Peyer's patch (tissue), 4 donors: Measurements from ENCODE around the gene ATXN1. TPM values are rescaled to one million over a fixed set of nuclear protein-coding genes. Genes with fewer than 3 reads are reported as not detected.
A peak's percentile ranks its signal among the peaks of the same experiment; 100 is the strongest.

Experiments
- DNase-seq, 3 donors: peaks; one replicate each; pipeline ENCODE4 v3.0.0-alpha.2; 2017 to 2019
- H3K27ac ChIP-seq, 4 donors: fragments of 200-600 bp; sonication (generic); one replicate each; pipeline ENCODE4 v1.5.1; 2016 to 2019
- H3K27me3 ChIP-seq, 2 donors: fragments of 200-600 bp; sonication (generic); one replicate each; pipeline ENCODE4 v1.5.1; 2019
- H3K36me3 ChIP-seq, 3 donors: fragments of 200-600 bp; sonication (generic); one replicate each; pipeline ENCODE4 v1.5.1; 2016 to 2019
- H3K4me1 ChIP-seq, 4 donors: fragments of 200-600 bp; sonication (generic); one replicate each; pipeline ENCODE4 v1.5.1; 2016 to 2019
- H3K4me3 ChIP-seq, 4 donors: fragments of 200-600 bp; sonication (generic); 1 replicate in 3 of 4; 2 replicates in 1 of 4; pipeline ENCODE4 v1.5.1; 2016 to 2019; ENCODE audit warnings: mild to moderate bottlenecking in 1 of 4
- H3K9me3 ChIP-seq, 4 donors: fragments of 200-600 bp; sonication (generic); one replicate each; pipeline ENCODE4 v1.5.1; 2016 to 2019; ENCODE audit warnings: mild to moderate bottlenecking in 1 of 4
- CTCF ChIP-seq, 6 experiments: fragments of 450-650 bp in 4 of 6; fragments of 200-600 bp in 2 of 6; sonication (generic) in 1 of 6; IDR thresholded peaks; one replicate each; pipeline ENCODE4 v1.5.1; 2017 to 2019; ENCODE audit warnings: antibody characterized with exemption in 6 of 6, mild to moderate bottlenecking in 3 of 6, moderate library complexity in 1 of 6
- POLR2A ChIP-seq, 2 donors: fragments of 450-650 bp; IDR thresholded peaks; one replicate each; pipeline ENCODE4 v1.5.1; 2017; ENCODE audit warnings: antibody characterized with exemption in 2 of 2, mild to moderate bottlenecking in 2 of 2, moderate library complexity in 2 of 2
- total RNA-seq, 4 donors: library from RNA; depleted of rRNA; stranded (reverse); fragments of >200 nt; gene quantifications; one replicate each; pipeline ENCODE4 v1.1.0, GENCODE V29; 2016

Gene ATXN1
- total RNA-seq, 4 donors from 2014 or later: 34.7 to 48.5 (median 43.1) TPM

DNA sequence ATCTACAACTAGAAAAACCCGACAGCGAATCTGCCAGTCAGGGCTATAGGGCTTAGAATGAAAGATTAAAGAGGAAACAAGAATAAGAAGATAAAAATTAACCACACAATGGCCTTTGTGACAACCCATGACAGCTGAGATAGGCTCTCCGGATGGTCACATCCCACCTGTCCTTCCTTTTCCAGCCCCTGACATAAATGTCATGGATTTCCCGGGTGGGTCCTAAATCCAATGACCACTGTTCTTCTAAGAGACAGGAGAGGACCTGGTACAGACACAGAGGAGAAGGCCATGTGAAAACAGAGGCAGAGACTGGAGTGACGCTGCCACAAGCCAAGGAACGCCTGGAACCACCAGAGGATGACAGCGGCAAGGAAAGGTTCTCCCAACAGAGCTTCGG lies 41.8 kb downstream of the ATXN1 start:
- H3K27me3 ChIP-seq: no peaks in the 10 kb centered on the region
- no peak for DNase-seq
- H3K36me3 ChIP-seq: no peaks in the 10 kb centered on the region
- no peaks in the 10 kb centered on the region for H3K9me3 ChIP-seq
- no peak overlapping the region for H3K4me3 ChIP-seq
- TF ChIP-seq POLR2A (IDR thresholded peaks at IDR 0.05) (no peak), CTCF (IDR thresholded peaks at IDR 0.05) (no peak)
- peaks cover 0 to 30% (median 0%) of the 10 kb centered on the region in 4 donors for H3K4me1 ChIP-seq
- H3K27ac ChIP-seq: no peak overlapping the region

DNA sequence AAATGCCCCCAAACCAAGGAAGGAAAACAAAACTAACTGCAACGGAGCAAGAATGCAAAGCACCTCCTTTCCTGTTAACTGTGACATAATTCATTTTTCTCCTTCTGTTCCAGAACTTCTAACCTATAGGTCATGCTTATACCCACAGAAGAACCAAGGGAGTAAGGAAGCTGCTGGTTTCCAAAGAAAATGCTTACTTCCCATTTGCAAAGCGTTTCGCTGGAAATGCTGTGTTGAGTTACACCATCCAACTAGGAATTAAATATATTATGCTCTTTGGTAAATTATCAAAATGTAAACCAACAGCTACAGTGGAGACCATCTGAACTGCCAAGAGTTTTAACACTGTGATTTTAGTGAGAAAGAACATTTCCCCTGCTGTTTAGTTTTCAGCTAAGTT lies 42.9 kb downstream of the ATXN1 start:
- no peak overlapping the region for H3K27ac ChIP-seq
- no peak for DNase-seq
- no peak overlapping the region for H3K4me3 ChIP-seq
- TF ChIP-seq POLR2A (IDR thresholded peaks at IDR 0.05) (no peak), CTCF (IDR thresholded peaks at IDR 0.05) (no peak)
- no peaks in the 10 kb centered on the region for H3K36me3 ChIP-seq
- H3K9me3 ChIP-seq: no peaks in the 10 kb centered on the region
- H3K4me1 ChIP-seq: peaks cover 0 to 19% (median 2%) of the 10 kb centered on the region in 4 donors
- no peaks in the 10 kb centered on the region for H3K27me3 ChIP-seq

DNA sequence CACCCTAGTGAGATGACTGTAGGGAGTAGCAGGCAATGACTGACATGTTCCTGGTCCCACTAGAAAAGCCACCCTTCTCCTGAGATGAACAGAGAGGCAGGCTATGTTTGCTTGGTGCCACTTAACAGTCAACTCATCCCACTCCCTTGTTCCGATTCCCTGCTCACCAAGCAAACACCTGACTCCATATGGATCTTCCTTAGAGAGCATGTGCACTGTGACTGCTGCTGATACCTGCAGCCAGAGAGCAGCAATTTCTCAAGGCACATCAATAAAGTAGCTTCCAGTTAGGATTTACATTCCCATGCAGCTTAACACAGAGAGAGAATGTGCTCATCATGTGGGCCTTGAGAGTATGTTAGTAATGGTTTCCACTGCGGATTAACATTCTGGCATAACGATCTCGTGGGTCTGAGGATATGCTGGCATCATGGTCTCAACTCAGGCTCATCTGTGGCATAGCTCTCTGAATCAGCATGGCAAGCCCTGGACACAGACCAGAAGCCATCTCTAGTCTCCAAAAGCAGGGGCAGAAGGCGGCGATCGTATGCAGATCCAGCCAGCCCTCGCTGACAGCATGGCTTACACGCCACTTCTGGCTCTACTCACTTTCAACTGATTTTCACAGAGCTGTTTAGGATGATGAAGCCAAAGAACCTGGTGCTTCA lies 43.9 kb downstream of the ATXN1 start:
- Histone ChIP-seq H3K27ac (no peak overlapping the region), H3K4me3 (no peak overlapping the region), H3K4me1 (peaks cover 0 to 18% (median 2%) of the 10 kb centered on the region in 4 donors), H3K9me3 (no peaks in the 10 kb centered on the region), H3K36me3 (no peaks in the 10 kb centered on the region), H3K27me3 (no peaks in the 10 kb centered on the region)
- no peak for DNase-seq
- TF ChIP-seq CTCF (IDR thresholded peaks at IDR 0.05) (no peak), POLR2A (IDR thresholded peaks at IDR 0.05) (no peak)

DNA sequence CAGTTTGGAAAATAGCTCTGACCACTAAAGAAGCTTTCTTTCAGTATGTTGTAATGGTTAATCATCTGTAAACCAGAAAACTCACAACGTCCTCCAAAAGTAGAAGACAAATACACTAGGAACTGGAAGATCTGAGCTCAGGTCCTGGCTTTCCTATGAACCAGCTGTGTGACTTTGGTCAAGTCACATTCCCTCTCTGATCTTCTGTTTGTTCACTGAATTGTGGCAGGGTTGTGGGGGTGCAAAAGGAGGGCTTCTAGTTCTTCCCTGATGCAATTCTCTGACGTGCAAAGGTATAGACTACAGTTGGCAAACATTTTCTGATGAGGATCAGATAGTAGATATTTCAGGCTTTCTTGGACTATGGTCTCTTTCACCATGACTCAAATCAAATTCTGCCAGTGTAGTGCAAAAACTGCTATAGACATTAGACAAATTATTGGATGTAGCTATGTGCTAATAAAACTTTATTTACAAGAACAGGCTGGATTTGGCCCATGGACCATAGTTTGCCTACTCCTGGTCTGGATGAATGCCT lies 44.9 kb downstream of the ATXN1 start:
- Histone ChIP-seq H3K27me3 (no peaks in the 10 kb centered on the region), H3K27ac (no peak overlapping the region), H3K9me3 (no peaks in the 10 kb centered on the region), H3K4me3 (no peak overlapping the region), H3K4me1 (peaks cover 0 to 17% (median 4%) of the 10 kb centered on the region in 4 donors), H3K36me3 (no peaks in the 10 kb centered on the region)
- TF ChIP-seq POLR2A (IDR thresholded peaks at IDR 0.05): no peak
- DNase-seq: no peak

DNA sequence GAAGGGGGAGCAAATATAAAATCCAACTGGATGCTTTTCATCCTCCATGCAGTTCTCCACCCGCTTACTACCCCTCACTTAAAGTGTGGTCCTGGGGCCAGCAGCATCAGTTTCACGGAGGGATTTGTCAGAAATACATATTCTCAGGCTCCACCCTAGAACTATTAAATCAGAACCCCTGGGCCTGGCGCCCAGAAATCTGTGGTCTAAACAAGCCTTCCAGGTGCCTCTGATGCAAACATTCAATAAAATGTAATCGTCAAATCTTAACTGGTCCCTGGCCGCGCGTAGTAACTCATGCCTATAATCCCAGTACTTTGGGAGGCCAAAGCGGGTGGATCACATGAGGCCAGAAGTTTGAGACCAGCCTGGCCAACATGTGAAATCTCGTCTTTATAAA lies 47.7 kb downstream of the ATXN1 start:
- TF ChIP-seq CTCF (IDR thresholded peaks at IDR 0.05) (no peak), POLR2A (IDR thresholded peaks at IDR 0.05) (no peak)
- Histone ChIP-seq H3K9me3 (no peaks in the 10 kb centered on the region), H3K4me3 (no peak overlapping the region), H3K36me3 (no peaks in the 10 kb centered on the region), H3K4me1 (peaks cover 0 to 11% (median 4%) of the 10 kb centered on the region in 4 donors), H3K27me3 (no peaks in the 10 kb centered on the region), H3K27ac (peak overlapping the region in 3 of 4 donors; percentile 50 to 69 (median 63))
- DNase-seq: no peak

DNA sequence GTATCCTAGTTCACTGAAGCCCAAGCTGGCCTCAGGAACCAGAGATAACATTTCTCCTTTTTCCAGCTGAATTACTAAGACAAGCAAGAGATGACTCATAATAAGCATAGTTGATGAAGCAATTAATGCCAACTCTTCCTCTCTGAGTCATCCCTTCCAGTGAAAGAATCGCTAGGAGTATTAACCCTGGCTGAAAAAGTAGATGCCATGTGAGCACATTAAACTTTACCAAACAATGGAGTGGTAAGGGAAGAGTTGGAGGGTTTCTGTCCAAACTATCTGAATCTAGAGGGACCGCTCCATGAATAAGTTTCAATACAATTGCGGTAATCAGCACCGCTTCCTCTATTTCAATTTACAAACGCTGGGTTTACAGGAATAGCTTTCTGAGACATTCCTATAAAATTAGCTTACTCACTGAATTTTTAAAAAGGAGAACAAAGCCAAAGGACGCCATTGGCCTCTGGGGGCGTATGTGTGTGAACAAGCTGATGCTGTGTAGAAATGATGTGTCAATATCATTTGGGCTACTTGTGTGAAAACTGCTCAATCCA lies 48.3 kb downstream of the ATXN1 start:
- no peak for DNase-seq
- no peaks in the 10 kb centered on the region for H3K27me3 ChIP-seq

More for the DNA sequence above, 48.3 kb downstream of the ATXN1 start:
- Histone ChIP-seq H3K27ac (peak overlapping the region; percentile 50 to 69 (median 65)), H3K4me1 (peaks cover 0 to 11% (median 4%) of the 10 kb centered on the region in 4 donors), H3K9me3 (no peaks in the 10 kb centered on the region), H3K4me3 (peak overlapping the region in 1 of 4 donors; percentile 15), H3K36me3 (no peaks in the 10 kb centered on the region)
- TF ChIP-seq POLR2A (IDR thresholded peaks at IDR 0.05) (no peak), CTCF (IDR thresholded peaks at IDR 0.05) (peak in 4 of 6 experiments; percentile 6 to 26 (median 14))
